Calu3 (cell line): Measurements from ENCODE around the gene BDKRB2. TPM values are rescaled to one million over a fixed set of nuclear protein-coding genes. Genes with fewer than 3 reads are reported as not detected.

ENCODE experiments used
- BruUV-seq: library from RNA; stranded (reverse); fragments of 400-500 nt; replicated peaks from 2 replicates; lab custom pipeline; 2021; lab: Mats Ljungman, UMichigan
- CTCF ChIA-PET: fragments of 300-600 bp; sonication (Branson Sonifier 250); formaldehyde crosslinking; loops from one replicate; lab custom pipeline; 2022; ENCODE audit warnings: antibody characterized with exemption; lab: Charles Lee
- DNase-seq: peaks from one replicate; pipeline ENCODE4 v3.0.0; 2022
- H3K27ac Mint-ChIP-seq: one replicate; pipeline ENCODE4 v1.8.0; 2022; ENCODE audit warnings: mixed read lengths; ENCODE audit not compliant: unreplicated experiment
- H3K27me3 Mint-ChIP-seq: one replicate; pipeline ENCODE4 v1.8.0; 2022; ENCODE audit warnings: mixed read lengths; ENCODE audit not compliant: unreplicated experiment
- H3K36me3 Mint-ChIP-seq: one replicate; pipeline ENCODE4 v1.8.0; 2022; ENCODE audit warnings: mild to moderate bottlenecking, moderate library complexity, mixed read lengths; ENCODE audit not compliant: insufficient read depth, unreplicated experiment
- H3K4me1 Mint-ChIP-seq: one replicate; pipeline ENCODE4 v1.8.0; 2022; ENCODE audit warnings: mild to moderate bottlenecking, low read depth, mixed read lengths; ENCODE audit not compliant: unreplicated experiment
- H3K4me3 Mint-ChIP-seq: one replicate; pipeline ENCODE4 v1.8.0; 2022; ENCODE audit warnings: mild to moderate bottlenecking, low read depth, moderate library complexity, mixed read lengths; ENCODE audit not compliant: unreplicated experiment
- H3K9me3 Mint-ChIP-seq: one replicate; pipeline ENCODE4 v1.8.0; 2022; ENCODE audit warnings: low read depth, mixed read lengths; ENCODE audit not compliant: unreplicated experiment
- CTCF ChIP-seq: fragments of 200-600 bp; IDR thresholded peaks from one replicate; pipeline ENCODE4 v1.8.0; 2022; ENCODE audit warnings: antibody characterized with exemption; ENCODE audit not compliant: unreplicated experiment
- intact Hi-C: fragments of 100-400 bp; cut with micrococcal nuclease; formaldehyde crosslinking; loops from one replicate; pipeline ENCODE4 v1.10.0; 2022; ENCODE audit not compliant: unreplicated experiment
- total RNA-seq: library from RNA; stranded (reverse); gene quantifications from 2 replicates; pipeline ENCODE4 v1.2.3, GENCODE V29; 2022

The BDKRB2 gene
- total RNA-seq, 1 experiment from 2014 or later: 0.28 TPM

DNA sequence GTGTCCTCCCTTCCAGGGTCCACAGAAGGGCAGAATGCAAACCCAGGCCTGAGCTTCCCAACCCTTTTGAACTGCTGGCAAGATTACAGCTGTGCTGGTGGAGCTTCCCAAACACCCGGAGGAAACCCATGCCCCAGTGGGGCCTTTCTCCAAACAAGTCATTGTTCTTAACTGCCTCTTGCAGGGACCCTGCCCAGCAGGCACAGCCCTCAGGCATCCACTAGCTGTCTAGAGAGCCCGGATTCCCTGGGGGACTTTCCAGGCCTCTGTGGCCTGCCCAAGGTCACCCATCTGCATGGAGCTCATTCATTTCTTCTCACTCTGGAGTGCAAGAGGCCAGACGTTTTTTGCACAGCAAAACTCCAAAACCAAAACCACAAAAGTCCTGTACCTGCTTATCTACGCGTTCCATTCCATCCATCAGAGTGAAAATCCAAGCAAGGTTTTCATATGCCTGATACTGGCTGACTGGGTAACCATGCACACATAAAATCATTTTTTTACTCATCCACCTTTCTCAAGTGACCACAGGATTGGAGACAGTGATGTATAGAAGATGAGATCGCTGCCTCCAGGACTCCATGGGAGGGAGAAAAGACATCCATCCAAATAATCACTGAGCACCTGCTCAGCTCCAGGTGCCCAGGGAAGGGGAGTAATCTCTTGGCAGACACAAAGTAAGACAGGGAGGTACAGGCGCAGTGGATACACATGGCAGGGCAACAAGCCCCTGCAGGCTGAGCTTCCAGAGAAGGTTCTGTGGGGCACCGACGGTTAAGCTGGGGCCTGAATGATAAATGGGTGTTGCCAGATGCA, 17.2 kb upstream of the BDKRB2 start:
- no TSS peak for BruUV-seq
- H3K9me3 Mint-ChIP-seq: no peaks in the 10 kb centered on the region
- H3K4me1 Mint-ChIP-seq: no peaks in the 10 kb centered on the region
- H3K27ac Mint-ChIP-seq: no peak overlapping the region
- no peak for TF ChIP-seq CTCF
- intact Hi-C loops: no loop called here
- no peak for DNase-seq
- no peaks in the 10 kb centered on the region for H3K36me3 Mint-ChIP-seq
- peaks cover 57% of the 10 kb centered on the region for H3K27me3 Mint-ChIP-seq
- H3K4me3 Mint-ChIP-seq: no peak overlapping the region
- CTCF ChIA-PET: no interaction called here

- Mint-ChIP-seq H3K9me3 (no peaks in the 10 kb centered on the region), H3K27me3 (peaks cover 47% of the 10 kb centered on the region), H3K27ac (no peak overlapping the region), H3K4me1 (peaks cover 12% of the 10 kb centered on the region), H3K36me3 (no peaks in the 10 kb centered on the region), H3K4me3 (no peak overlapping the region)
- CTCF ChIA-PET: no interaction called here
- no peak for TF ChIP-seq CTCF
- no TSS peak for BruUV-seq
- intact Hi-C loops: no loop called here
- no peak for DNase-seq
These were observed 15.3 kb upstream of the BDKRB2 start for GRCh38 chr14:96189281-96189711.

DNA sequence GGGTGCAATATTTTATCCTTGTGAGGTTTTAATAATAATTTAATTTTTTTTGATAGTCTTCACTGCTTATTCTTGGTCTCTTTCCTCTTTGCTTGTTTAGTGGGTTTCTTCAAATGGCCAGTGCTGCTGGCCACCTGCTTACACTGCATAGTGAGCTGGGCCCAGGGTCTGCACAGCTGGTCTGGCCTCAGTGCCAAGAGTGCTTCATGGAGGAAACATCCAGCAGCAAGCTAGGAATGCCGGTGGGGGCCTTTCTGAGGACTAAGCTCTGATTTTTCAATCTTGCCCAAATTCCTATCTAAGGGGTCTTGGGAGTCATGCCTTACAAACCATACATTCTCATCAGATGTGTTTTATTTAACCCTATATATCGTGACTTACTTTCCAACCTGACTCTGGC, 13.3 kb upstream of the BDKRB2 start:
- Mint-ChIP-seq H3K27me3 (peaks cover 34% of the 10 kb centered on the region), H3K4me1 (peaks cover 24% of the 10 kb centered on the region), H3K36me3 (no peaks in the 10 kb centered on the region), H3K4me3 (no peak overlapping the region), H3K9me3 (no peaks in the 10 kb centered on the region), H3K27ac (no peak overlapping the region)
- intact Hi-C loops: no loop called here
- CTCF ChIA-PET: no interaction called here
- no peak for TF ChIP-seq CTCF
- BruUV-seq: no TSS peak
- DNase-seq: no peak

- CTCF ChIA-PET: no interaction called here
- H3K36me3 Mint-ChIP-seq: no peaks in the 10 kb centered on the region
- H3K27ac Mint-ChIP-seq: no peak overlapping the region
- no peak overlapping the region for H3K4me3 Mint-ChIP-seq
- TF ChIP-seq CTCF: no peak
- no peaks in the 10 kb centered on the region for H3K9me3 Mint-ChIP-seq
- BruUV-seq: no TSS peak
- peaks cover 24% of the 10 kb centered on the region for H3K4me1 Mint-ChIP-seq
- DNase-seq: no peak
- peaks cover 28% of the 10 kb centered on the region for H3K27me3 Mint-ChIP-seq
- intact Hi-C loops: no loop called here
These were observed 12.7 kb upstream of the BDKRB2 start for GRCh38 chr14:96191841-96192462.
